Panc1 (cell line): ENCODE data around the gene PLA2G2E. TPM values are rescaled to one million over a fixed set of nuclear protein-coding genes. Genes with fewer than 3 reads are reported as not detected.

Experiments
- ATAC-seq: fragments of 200-7000 bp; cut with Tn5 transposase; 2 replicates; pipeline ENCODE4 v1.9.1; 2020; ENCODE audit warnings: mild to moderate bottlenecking, moderate library complexity
- BruUV-seq: library from RNA; stranded (reverse); fragments of 400-500 nt; replicated peaks from 2 replicates; lab custom pipeline; 2021; lab: Mats Ljungman, UMichigan
- CTCF ChIA-PET: fragments of 300-600 bp; sonication (Branson Sonifier 250); formaldehyde crosslinking; loops from one replicate; lab custom pipeline; 2022; ENCODE audit warnings: antibody characterized with exemption; lab: Charles Lee
- POLR2A ChIA-PET: fragments of 300-600 bp; sonication (Branson Sonifier 250); formaldehyde crosslinking; loops from one replicate; lab custom pipeline; 2022; ENCODE audit warnings: antibody characterized with exemption; lab: Charles Lee
- DNase-seq: peaks from one replicate; pipeline ENCODE4 v3.0.0-alpha.2; 2010; ENCODE audit warnings: low read depth, low spot score
- H3K27ac ChIP-seq: 2 replicates; pipeline ENCODE4 v1.5.1; 2011; ENCODE audit warnings: mild to moderate bottlenecking, low read length, inconsistent platforms
- H3K27me3 ChIP-seq: fragments of 200-500 bp; sonication (Bioruptor generic); 2 replicates; pipeline ENCODE4 v1.6.0; 2014; ENCODE audit warnings: low read length, inconsistent platforms; ENCODE audit not compliant: control insufficient read depth, insufficient read depth
- H3K36me3 ChIP-seq: fragments of 200-500 bp; sonication (Bioruptor generic); 2 replicates; pipeline ENCODE4 v1.5.1; 2014; ENCODE audit warnings: inconsistent platforms, mild to moderate bottlenecking, low read length, moderate library complexity; ENCODE audit not compliant: control insufficient read depth, insufficient read depth
- H3K4me1 ChIP-seq: 2 replicates; pipeline ENCODE4 v1.5.1; 2011; ENCODE audit warnings: inconsistent platforms, mild to moderate bottlenecking, low read length, moderate library complexity; ENCODE audit not compliant: control insufficient read depth, insufficient read depth
- H3K4me3 ChIP-seq, 2 experiments: 2 replicates each; pipeline ENCODE4 v1.5.1; 2011 to 2012; ENCODE audit warnings: low read depth in 2 of 2, low read length in 2 of 2, mild to moderate bottlenecking in 2 of 2, inconsistent platforms in 1 of 2, moderate library complexity in 1 of 2
- H3K9me3 ChIP-seq: fragments of 200-500 bp; sonication (Bioruptor generic); 2 replicates; pipeline ENCODE4 v1.5.1; 2014; ENCODE audit warnings: low read depth, mild to moderate bottlenecking, inconsistent platforms, low read length, moderate library complexity; ENCODE audit not compliant: control insufficient read depth, insufficient read depth
- POLR2AphosphoS5 ChIP-seq: IDR thresholded peaks from 2 replicates; pipeline ENCODE4 v1.6.1; 2012; ENCODE audit warnings: mild to moderate bottlenecking, low read depth, low read length, moderate library complexity
- SIN3A ChIP-seq: IDR thresholded peaks from 2 replicates; pipeline ENCODE4 v1.6.1; 2012; ENCODE audit warnings: low read depth, mild to moderate bottlenecking, low read length, moderate library complexity, borderline replicate concordance; ENCODE audit not compliant: insufficient read depth
- TCF7L2 ChIP-seq: IDR thresholded peaks from 2 replicates; pipeline ENCODE4 v1.6.1; 2011; ENCODE audit warnings: mild to moderate bottlenecking, low read depth, low read length, inconsistent platforms
- in situ Hi-C: cut with HindIII; loops from 2 replicates; pipeline ENCODE4 v1.10.0; 2016; ENCODE audit warnings: low sequenced_read_pairs, low pct_unique_long_range_greater_than_20kb
- intact Hi-C: fragments of 100-400 bp; cut with micrococcal nuclease; formaldehyde crosslinking; loops from one replicate; pipeline ENCODE4 v1.10.0; 2022; ENCODE audit not compliant: unreplicated experiment
- total RNA-seq: library from RNA; stranded (reverse); gene quantifications from one replicate; pipeline ENCODE4 v1.2.1, GENCODE V29; 2021; ENCODE audit not compliant: unreplicated experiment
- TF ChIP-seq, protein P1 (sequence below): fragments of 450-650 bp; IDR thresholded peaks from 2 replicates; pipeline ENCODE4 v1.5.1; 2017; ENCODE audit warnings: mild to moderate bottlenecking
- TF ChIP-seq, protein P2 (sequence below), 2 experiments: IDR thresholded peaks; 2 replicates each; pipeline ENCODE4 v1.6.1; 2011 to 2012; ENCODE audit warnings: low read depth in 2 of 2, control low read depth in 1 of 2, low read length in 1 of 2, mild to moderate bottlenecking in 1 of 2, moderate library complexity in 1 of 2; ENCODE audit not compliant: insufficient read depth in 1 of 2

The PLA2G2E gene
- total RNA-seq, 1 experiment from 2014 or later = not detected

DNA sequence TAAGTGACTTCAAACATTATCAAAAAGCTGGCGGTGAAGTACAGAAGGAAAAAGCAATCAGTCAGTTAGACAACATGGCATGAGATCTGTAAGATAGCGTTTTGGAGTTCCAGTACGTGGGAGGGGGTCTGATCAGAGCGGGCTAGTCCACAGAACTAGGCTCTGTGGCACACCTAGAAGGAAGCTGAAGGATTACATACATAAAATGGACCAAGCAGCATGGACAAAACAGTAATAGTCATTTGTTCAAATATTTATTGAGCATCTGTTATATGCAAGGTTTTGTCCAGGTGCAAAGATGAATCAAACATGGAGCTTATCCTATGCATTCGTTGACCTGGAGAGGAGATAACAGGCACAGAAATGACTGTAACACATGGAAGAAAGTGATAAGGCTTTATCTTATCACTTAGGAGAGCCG lies 22.9 kb upstream of the PLA2G2E start:
- intact Hi-C loops (no loop called here), in situ Hi-C loops (no loop called here)
- DNase-seq = no peak
- ChIA-PET POLR2A (no interaction called here), CTCF (interaction anchor here (0.6 kb wide), 2 partner anchors 11 to 36 kb away, joined by 4 to 5 read pairs; no protein-coding TSS in a partner anchor)
- no peak for ATAC-seq
- Histone ChIP-seq H3K27ac (no peak overlapping the region), H3K36me3 (no peaks in the 10 kb centered on the region), H3K4me3 (no peak overlapping the region), H3K9me3 (no peaks in the 10 kb centered on the region), H3K27me3 (no peaks in the 10 kb centered on the region), H3K4me1 (no peaks in the 10 kb centered on the region)
- TF ChIP-seq TCF7L2 (no peak), POLR2AphosphoS5 (no peak), SIN3A (no peak)
- TF ChIP-seq, protein P1, sequence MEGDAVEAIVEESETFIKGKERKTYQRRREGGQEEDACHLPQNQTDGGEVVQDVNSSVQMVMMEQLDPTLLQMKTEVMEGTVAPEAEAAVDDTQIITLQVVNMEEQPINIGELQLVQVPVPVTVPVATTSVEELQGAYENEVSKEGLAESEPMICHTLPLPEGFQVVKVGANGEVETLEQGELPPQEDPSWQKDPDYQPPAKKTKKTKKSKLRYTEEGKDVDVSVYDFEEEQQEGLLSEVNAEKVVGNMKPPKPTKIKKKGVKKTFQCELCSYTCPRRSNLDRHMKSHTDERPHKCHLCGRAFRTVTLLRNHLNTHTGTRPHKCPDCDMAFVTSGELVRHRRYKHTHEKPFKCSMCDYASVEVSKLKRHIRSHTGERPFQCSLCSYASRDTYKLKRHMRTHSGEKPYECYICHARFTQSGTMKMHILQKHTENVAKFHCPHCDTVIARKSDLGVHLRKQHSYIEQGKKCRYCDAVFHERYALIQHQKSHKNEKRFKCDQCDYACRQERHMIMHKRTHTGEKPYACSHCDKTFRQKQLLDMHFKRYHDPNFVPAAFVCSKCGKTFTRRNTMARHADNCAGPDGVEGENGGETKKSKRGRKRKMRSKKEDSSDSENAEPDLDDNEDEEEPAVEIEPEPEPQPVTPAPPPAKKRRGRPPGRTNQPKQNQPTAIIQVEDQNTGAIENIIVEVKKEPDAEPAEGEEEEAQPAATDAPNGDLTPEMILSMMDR = no peak
- TF ChIP-seq, protein P2, sequence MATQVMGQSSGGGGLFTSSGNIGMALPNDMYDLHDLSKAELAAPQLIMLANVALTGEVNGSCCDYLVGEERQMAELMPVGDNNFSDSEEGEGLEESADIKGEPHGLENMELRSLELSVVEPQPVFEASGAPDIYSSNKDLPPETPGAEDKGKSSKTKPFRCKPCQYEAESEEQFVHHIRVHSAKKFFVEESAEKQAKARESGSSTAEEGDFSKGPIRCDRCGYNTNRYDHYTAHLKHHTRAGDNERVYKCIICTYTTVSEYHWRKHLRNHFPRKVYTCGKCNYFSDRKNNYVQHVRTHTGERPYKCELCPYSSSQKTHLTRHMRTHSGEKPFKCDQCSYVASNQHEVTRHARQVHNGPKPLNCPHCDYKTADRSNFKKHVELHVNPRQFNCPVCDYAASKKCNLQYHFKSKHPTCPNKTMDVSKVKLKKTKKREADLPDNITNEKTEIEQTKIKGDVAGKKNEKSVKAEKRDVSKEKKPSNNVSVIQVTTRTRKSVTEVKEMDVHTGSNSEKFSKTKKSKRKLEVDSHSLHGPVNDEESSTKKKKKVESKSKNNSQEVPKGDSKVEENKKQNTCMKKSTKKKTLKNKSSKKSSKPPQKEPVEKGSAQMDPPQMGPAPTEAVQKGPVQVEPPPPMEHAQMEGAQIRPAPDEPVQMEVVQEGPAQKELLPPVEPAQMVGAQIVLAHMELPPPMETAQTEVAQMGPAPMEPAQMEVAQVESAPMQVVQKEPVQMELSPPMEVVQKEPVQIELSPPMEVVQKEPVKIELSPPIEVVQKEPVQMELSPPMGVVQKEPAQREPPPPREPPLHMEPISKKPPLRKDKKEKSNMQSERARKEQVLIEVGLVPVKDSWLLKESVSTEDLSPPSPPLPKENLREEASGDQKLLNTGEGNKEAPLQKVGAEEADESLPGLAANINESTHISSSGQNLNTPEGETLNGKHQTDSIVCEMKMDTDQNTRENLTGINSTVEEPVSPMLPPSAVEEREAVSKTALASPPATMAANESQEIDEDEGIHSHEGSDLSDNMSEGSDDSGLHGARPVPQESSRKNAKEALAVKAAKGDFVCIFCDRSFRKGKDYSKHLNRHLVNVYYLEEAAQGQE (IDR thresholded peaks at IDR 0.05; ENCODE audit: insufficient read depth in 1 of 2, low read depth in 2 of 2, low read length in 1 of 2) = no peak
- BruUV-seq = no TSS peak

DNA sequence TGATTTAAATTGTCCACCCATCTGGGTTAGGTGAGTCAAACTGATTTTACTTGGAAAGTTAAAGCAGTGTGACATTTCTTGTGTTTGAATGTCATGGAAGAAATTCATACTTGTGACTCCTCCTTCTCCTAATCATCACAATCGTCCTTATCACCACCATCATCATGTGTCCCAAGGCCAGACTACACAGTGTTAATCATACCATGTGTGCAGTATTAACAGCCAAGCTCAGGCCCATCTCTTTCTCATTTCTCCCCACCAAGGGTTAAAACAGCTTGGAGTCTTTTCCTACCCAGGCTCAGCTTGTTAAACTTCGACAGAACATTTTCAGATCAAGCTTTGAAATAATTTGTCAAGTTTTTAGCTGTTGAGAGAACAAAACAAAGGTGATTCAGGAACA lies 22.5 kb upstream of the PLA2G2E start:
- Histone ChIP-seq H3K36me3 (no peaks in the 10 kb centered on the region), H3K27me3 (no peaks in the 10 kb centered on the region), H3K4me1 (no peaks in the 10 kb centered on the region), H3K4me3 (no peak overlapping the region), H3K9me3 (no peaks in the 10 kb centered on the region), H3K27ac (no peak overlapping the region)
- intact Hi-C loops (no loop called here), in situ Hi-C loops (no loop called here)
- ATAC-seq = no peak
- ChIA-PET POLR2A (no interaction called here), CTCF (interaction anchor here (0.6 kb wide), 2 partner anchors 10 to 267 kb away, joined by 4 to 6 read pairs; no protein-coding TSS in a partner anchor)
- no peak for DNase-seq
- TF ChIP-seq, protein P2 (IDR thresholded peaks at IDR 0.05; ENCODE audit: insufficient read depth in 1 of 2, low read depth in 2 of 2, low read length in 1 of 2) = no peak
- TF ChIP-seq, protein P1 = no peak
- no peak for TF ChIP-seq TCF7L2
- TF ChIP-seq POLR2AphosphoS5 = no peak
- no peak for TF ChIP-seq SIN3A
- BruUV-seq = no TSS peak
